Kidney (tissue), 14 donors: Measurements from ENCODE around the gene PLCB4. TPM values are rescaled to one million over a fixed set of nuclear protein-coding genes. Genes with fewer than 3 reads are reported as not detected.

Experiments
- DNase-seq, 5 donors: peaks; one replicate each; pipeline ENCODE4 v3.0.0-alpha.2; 2013 to 2020
- FAIRE-seq: peaks from 2 replicates; lab custom pipeline; 2012; peaks lifted over from hg19 to GRCh38; lab: Jason Lieb, UNC
- H3K27ac ChIP-seq, 2 donors: one replicate each; pipeline ENCODE4 v1.7.0; 2013; ENCODE audit warnings: low read depth in 2 of 2, low read length in 2 of 2, inconsistent platforms in 1 of 2
- H3K27me3 ChIP-seq: one replicate; pipeline ENCODE4 v1.7.1; 2013; ENCODE audit warnings: low read length, inconsistent platforms; ENCODE audit not compliant: control insufficient read depth, insufficient read depth
- H3K36me3 ChIP-seq, 3 donors: one replicate each; pipeline versions ENCODE4 v1.7.0 to v1.7.1; 2013; ENCODE audit warnings: low read length in 3 of 3, control low read depth in 1 of 3, inconsistent platforms in 1 of 3; ENCODE audit not compliant: insufficient read depth in 3 of 3, control insufficient read depth in 2 of 3
- H3K4me1 ChIP-seq, 3 donors: one replicate each; pipeline versions ENCODE4 v1.7.0 to v1.7.1; 2013; ENCODE audit warnings: low read length in 3 of 3, inconsistent platforms in 1 of 3, low read depth in 1 of 3; ENCODE audit not compliant: control insufficient read depth in 2 of 3, insufficient read depth in 2 of 3
- H3K4me3 ChIP-seq, 3 donors: one replicate each; pipeline versions ENCODE4 v1.7.0 to v1.8.1; 2013; ENCODE audit warnings: low read length in 3 of 3, control low read depth in 1 of 3, inconsistent platforms in 1 of 3
- H3K9ac ChIP-seq, 3 donors: one replicate each; pipeline versions ENCODE4 v1.7.0 to v1.7.1; 2013; ENCODE audit warnings: low read length in 3 of 3, control low read depth in 1 of 3, inconsistent platforms in 1 of 3
- H3K9me3 ChIP-seq, 3 donors: one replicate each; pipeline versions ENCODE4 v1.7.0 to v1.7.1; 2013; ENCODE audit warnings: low read length in 3 of 3, control low read depth in 1 of 3, inconsistent platforms in 1 of 3; ENCODE audit not compliant: control insufficient read depth in 2 of 3, insufficient read depth in 1 of 3
- CTCF ChIP-seq: IDR thresholded peaks from 3 replicates; pipeline ENCODE4 v1.5.1; 2012; ENCODE audit warnings: mild to moderate bottlenecking, moderate library complexity, borderline replicate concordance; ENCODE audit not compliant: insufficient read depth; ENCODE audit errors: extremely low read depth
- intact Hi-C: fragments of 100-400 bp; cut with DNase I; formaldehyde crosslinking; loops from one replicate; pipeline ENCODE4 v1.11.1; 2022
- polyA plus RNA-seq: library from polyadenylated mRNA; stranded (reverse); fragments of 350-450 nt; fragmentation: Illumina TruSeq; extraction: RNeasy Lipid Tissue Mini Kit (QIAGEN cat#74804); gene quantifications from one replicate; pipeline ENCODE4 v1.2.3, GENCODE V29; 2014; ENCODE audit warnings: low read depth, low replicate concordance; ENCODE audit not compliant: insufficient read depth
- total RNA-seq: library from RNA; stranded (reverse); fragmentation: NEBNext Ultra II Directional; extraction: Animal tissue kit (Norgen Biotek cat#: 25700); gene quantifications from one replicate; pipeline ENCODE4 v1.2.1, GENCODE V29; 2021
- donor health status: control.
- donor health status: control.
- donor health status: control.
- donor health status: control.
- donor health status: control.
- donor health status: DM: yes; HTN: yes; CAD: no.
- donor health status: Normal renal cell carcinoma (clear cell type).

PLCB4 gene
- total and polyA plus RNA-seq, 2 donors from 2014 or later: 2.8 to 17.7 TPM

GRCh38 chr20:9409981-9410380 is 341.1 kb downstream of the PLCB4 start:
- no peaks in the 10 kb centered on the region for H3K27me3 ChIP-seq
- no peak for TF ChIP-seq CTCF
- intact Hi-C loops: loop anchor here (10.0 kb wide), 1 partner anchor 205 kb away; no protein-coding TSS in a partner anchor
- no peak overlapping the region for H3K9ac ChIP-seq
- FAIRE-seq: no peak
- no peak overlapping the region for H3K27ac ChIP-seq
- no peaks in the 10 kb centered on the region for H3K4me1 ChIP-seq
- no peak for DNase-seq
- H3K4me3 ChIP-seq: no peak overlapping the region
- no peaks in the 10 kb centered on the region for H3K9me3 ChIP-seq
- no peaks in the 10 kb centered on the region for H3K36me3 ChIP-seq

- no peaks in the 10 kb centered on the region for H3K4me1 ChIP-seq
- H3K9me3 ChIP-seq: no peaks in the 10 kb centered on the region
- H3K27ac ChIP-seq: no peak overlapping the region
- no peak for DNase-seq
- H3K9ac ChIP-seq: no peak overlapping the region
- no peak for FAIRE-seq
- TF ChIP-seq CTCF: no peak
- H3K4me3 ChIP-seq: no peak overlapping the region
- no peaks in the 10 kb centered on the region for H3K27me3 ChIP-seq
- H3K36me3 ChIP-seq: no peaks in the 10 kb centered on the region
- intact Hi-C loops: no loop called here
Observed at GRCh38 chr20:9411833-9412232, 342.9 kb downstream of the PLCB4 start.

- no peak overlapping the region for H3K27ac ChIP-seq
- H3K9me3 ChIP-seq: no peaks in the 10 kb centered on the region
- no peaks in the 10 kb centered on the region for H3K4me1 ChIP-seq
- TF ChIP-seq CTCF: no peak
- FAIRE-seq: no peak
- no peak overlapping the region for H3K4me3 ChIP-seq
- H3K27me3 ChIP-seq: no peaks in the 10 kb centered on the region
- no peaks in the 10 kb centered on the region for H3K36me3 ChIP-seq
- no peak overlapping the region for H3K9ac ChIP-seq
- DNase-seq: no peak
- intact Hi-C loops: no loop called here
Observed at GRCh38 chr20:9412309-9412708, 343.4 kb downstream of the PLCB4 start.

GRCh38 chr20:9413001-9413400 is 344.1 kb downstream of the PLCB4 start:
- no peaks in the 10 kb centered on the region for H3K36me3 ChIP-seq
- no peak for TF ChIP-seq CTCF
- DNase-seq (no peak), FAIRE-seq (no peak)
- H3K4me3 ChIP-seq: no peak overlapping the region
- no peaks in the 10 kb centered on the region for H3K4me1 ChIP-seq
- H3K27me3 ChIP-seq: no peaks in the 10 kb centered on the region
- H3K9me3 ChIP-seq: no peaks in the 10 kb centered on the region
- intact Hi-C loops: no loop called here
- no peak overlapping the region for H3K27ac ChIP-seq
- H3K9ac ChIP-seq: no peak overlapping the region
